ENCODE results near the gene CETP. TPM values are rescaled to one million over a fixed set of nuclear protein-coding genes. Genes with fewer than 3 reads are reported as not detected.

The CETP gene
- total and polyA plus RNA-seq, 2 of the 13 experiments (the other 11 are each of a cell fraction or from before 2014, with no cell fraction given): 0.31 to 9.8 TPM

DNA sequence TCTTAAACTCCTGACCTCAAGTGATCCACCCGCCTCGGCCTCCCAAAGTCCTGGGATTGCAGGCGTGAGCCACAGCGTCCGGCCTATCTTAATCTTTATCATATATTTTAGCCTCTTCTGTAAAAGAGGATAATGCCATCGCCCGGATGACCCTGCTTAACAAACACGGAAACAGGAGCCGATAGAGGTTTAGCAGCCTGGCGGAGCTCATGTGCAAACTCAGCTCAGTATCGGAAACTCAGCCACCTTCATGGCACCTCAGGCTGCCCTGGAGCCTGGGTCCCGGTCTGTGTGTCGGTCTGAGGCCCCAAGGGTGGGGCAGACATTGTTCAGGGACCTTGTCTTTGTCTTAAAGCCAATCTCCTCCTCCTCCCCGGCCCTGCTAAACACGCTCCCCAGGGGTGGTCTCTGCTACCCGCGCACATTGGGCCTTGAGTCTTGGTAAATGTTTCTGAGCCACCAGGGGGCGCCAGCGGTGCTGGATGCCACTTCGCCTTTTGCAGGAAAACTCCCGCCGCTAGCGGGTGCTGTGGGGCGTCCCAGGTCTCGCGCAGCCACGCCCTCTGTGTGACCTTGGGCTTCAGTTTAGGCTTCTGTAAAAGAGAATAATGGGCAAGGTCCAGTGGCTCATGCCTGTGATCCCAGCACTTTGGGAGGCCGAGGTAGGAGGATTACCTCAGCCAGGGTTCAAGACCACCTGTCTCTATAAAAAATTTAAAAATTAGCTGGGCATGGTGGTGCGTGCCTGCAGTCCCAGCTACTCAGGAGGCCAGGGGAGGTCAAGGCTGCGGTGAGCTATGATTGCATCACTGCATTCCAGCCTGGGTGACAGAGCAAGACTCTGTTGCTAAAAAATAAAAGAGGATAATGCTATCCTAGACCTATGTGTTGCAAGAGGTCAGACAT lies 2.7 kb downstream of the CETP start (continued):
- TF ChIP-seq MTA1 (CRISPR knock-in tag; IDR thresholded peaks at IDR 0.05; ENCODE audit: borderline replicate concordance) (peak; percentile 66; the same call in 1 of the 2 replicates), GMEB1 (CRISPR knock-in tag; IDR thresholded peaks at IDR 0.05; ENCODE audit: borderline replicate concordance) (no peak), TAF15 (IDR thresholded peaks at IDR 0.05; ENCODE audit: low read depth, low read length, poor library complexity, severe bottlenecking) (no peak), ZBTB20 (CRISPR knock-in tag; IDR thresholded peaks at IDR 0.05; ENCODE audit: borderline replicate concordance, low read depth) (no peak), PHF20 (CRISPR knock-in tag; IDR thresholded peaks at IDR 0.05) (no peak), ZBTB8A (CRISPR knock-in tag; IDR thresholded peaks at IDR 0.05; ENCODE audit: borderline replicate concordance, low read depth) (no peak), STAG1 (CRISPR knock-in tag; IDR thresholded peaks at IDR 0.05) (peak; percentile 86), DZIP1 (CRISPR knock-in tag; IDR thresholded peaks at IDR 0.05) (no peak), ZFP82 (CRISPR knock-in tag; IDR thresholded peaks at IDR 0.05; ENCODE audit: borderline replicate concordance) (no peak), HMGXB4 (CRISPR knock-in tag; IDR thresholded peaks at IDR 0.05; ENCODE audit: borderline replicate concordance in 1 of 2, low read depth in 1 of 2) (peak; percentile 81 to 90; a peak in 3 of 4 replicates), ZBTB46 (CRISPR knock-in tag; IDR thresholded peaks at IDR 0.05; ENCODE audit: borderline replicate concordance) (no peak), ZNF557 (CRISPR knock-in tag; IDR thresholded peaks at IDR 0.05) (0 out of 2 replicates have a peak, but pooled peaks have one; percentile 32)
- TF ChIP-seq, protein P1, sequence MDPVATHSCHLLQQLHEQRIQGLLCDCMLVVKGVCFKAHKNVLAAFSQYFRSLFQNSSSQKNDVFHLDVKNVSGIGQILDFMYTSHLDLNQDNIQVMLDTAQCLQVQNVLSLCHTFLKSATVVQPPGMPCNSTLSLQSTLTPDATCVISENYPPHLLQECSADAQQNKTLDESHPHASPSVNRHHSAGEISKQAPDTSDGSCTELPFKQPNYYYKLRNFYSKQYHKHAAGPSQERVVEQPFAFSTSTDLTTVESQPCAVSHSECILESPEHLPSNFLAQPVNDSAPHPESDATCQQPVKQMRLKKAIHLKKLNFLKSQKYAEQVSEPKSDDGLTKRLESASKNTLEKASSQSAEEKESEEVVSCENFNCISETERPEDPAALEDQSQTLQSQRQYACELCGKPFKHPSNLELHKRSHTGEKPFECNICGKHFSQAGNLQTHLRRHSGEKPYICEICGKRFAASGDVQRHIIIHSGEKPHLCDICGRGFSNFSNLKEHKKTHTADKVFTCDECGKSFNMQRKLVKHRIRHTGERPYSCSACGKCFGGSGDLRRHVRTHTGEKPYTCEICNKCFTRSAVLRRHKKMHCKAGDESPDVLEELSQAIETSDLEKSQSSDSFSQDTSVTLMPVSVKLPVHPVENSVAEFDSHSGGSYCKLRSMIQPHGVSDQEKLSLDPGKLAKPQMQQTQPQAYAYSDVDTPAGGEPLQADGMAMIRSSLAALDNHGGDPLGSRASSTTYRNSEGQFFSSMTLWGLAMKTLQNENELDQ (CRISPR knock-in tag; IDR thresholded peaks at IDR 0.05; ENCODE audit: borderline replicate concordance): no peak
